ENCODE data around the gene RANGRF. TPM values are rescaled to one million over a fixed set of nuclear protein-coding genes. Genes with fewer than 3 reads are reported as not detected.
A peak's percentile ranks its signal among the peaks of the same experiment; 100 is the strongest.
"Not testable (repeated sequence)": the region's sequence is repeated elsewhere in the genome, so short reads cannot be mapped to it uniquely, and the experiment has no call there.

The RANGRF gene, protein sequence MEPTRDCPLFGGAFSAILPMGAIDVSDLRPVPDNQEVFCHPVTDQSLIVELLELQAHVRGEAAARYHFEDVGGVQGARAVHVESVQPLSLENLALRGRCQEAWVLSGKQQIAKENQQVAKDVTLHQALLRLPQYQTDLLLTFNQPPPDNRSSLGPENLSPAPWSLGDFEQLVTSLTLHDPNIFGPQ
- 8.4 TPM for total RNA-seq (ENCODE audit: insufficient read depth, low replicate concordance)

DNA sequence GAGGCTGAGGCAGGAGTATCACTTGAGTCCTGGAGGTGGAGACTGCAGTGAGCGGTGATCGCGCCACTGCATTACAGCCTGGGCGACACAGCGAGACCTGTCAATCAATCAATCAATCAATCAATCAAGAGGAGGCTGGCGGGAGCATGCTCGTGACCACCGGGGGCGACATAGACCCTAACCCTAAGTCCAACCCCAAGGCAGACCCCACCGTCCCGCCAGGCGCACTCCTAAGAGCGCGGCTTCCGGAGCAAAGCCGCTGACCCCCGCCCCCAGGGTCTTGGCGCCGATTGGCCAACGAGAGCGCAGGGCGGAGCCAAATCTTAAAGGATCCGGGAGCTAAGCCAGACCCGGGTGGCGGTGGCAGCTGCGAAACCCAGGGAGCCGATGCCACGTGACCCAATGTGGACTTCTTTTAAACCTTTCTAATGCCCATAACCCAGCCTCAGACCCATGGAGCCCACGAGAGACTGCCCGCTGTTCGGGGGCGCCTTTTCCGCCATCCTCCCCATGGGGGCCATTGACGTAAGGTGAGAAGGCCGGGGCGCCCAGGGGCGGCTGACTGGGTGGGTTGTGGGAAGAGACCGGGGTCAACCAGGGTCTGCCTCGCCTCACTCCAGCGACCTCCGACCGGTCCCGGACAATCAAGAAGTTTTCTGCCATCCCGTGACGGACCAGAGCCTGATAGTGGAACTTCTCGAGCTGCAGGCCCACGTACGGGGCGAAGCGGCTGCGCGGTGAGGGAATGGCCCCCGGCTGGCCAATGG, at the start of gene RANGRF:
RANGRF (plus strand) TSS at position 335 of the 767 bp plus-strand sequence; CDS start at position 454, 119 bp downstream.
- DNase-seq (ENCODE audit: low spot score) = peak; percentile 93

DNA sequence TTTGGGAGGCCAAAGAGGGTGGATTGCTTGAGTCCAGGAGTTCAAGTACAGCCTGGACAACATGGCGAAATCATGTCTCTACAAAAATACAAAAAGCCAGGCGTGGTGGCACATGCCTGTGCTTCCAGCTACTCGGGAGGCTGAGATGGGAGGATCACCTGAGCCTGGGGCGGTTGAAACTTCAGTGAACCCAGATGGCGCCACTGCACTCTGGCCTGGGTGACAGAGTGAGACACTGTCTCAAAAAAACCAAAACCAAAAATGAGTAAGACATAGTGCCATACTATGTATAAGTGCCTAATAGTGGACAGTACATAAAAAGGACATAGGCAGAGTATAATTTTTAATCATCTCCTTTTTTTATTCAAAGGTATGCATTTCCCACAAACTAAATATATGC, 44.6 kb upstream of the RANGRF start:
- DNase-seq (ENCODE audit: low spot score) = no peak

DNA sequence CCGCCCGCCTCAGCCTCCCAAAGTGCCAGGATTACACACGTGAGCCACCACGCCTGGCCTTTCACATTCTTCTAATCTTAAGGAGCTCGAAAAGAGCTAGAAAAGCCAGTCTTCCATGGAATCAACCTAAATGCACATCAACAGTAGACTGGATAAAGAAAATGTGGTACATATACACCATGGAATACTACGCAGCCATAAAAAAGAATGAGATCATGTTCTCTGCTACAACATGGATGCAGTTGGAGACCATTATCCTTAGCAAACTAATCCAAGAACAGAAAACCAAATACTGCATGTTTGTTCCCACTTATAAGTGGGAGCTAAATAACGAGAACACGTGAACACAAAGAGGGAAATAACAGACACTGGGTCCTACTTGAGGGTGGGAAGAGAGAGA, 43.7 kb upstream of the RANGRF start:
- no peak for DNase-seq (ENCODE audit: low spot score)

DNA sequence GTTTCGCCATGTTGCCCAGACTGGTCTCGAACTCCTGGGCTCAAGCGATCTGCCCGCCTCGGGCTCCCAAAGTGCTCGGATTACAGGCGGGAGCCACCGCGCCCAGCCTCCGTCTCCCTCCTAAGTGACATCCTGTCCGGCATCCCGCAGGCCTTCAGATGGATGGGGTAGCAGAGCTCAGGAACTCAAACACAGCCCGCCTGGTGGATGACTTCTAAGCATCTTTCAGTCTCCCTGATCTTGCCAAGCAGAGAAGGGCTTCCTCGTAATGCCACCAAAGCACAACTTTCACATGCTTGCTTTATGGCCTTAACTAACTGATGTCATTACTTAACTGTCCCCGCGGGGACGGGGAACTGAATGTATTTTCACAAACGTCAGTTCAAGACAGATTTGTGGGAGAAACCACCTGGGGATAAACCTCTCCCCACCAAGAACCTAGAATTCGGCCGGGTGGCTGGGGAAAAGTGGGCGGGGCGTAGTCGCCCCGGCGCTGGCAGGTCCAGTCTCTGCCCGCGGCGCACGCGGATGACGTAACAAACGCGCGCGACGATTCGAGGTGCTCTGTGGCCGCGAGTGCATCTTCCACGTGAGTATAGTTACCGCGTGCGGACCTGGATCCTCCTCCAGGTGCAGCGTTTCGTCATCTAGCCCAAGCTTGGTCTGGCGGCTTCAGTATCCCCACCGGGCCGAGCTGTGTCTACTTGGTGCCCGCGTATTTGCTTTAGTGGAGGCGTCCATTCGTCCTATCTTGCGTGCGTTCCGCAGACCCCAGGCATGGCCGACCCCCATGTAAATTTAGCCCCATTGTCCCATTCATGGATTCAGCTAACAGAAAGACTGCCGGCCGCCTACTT, 39.5 kb upstream of the RANGRF start, which contains the start of gene PFAS:
PFAS (plus strand) TSS at position 539 of the 857 bp plus-strand sequence. CDS start 4,649 bp downstream, outside the sequence.
- peak; percentile 95 for DNase-seq (ENCODE audit: low spot score)

DNA sequence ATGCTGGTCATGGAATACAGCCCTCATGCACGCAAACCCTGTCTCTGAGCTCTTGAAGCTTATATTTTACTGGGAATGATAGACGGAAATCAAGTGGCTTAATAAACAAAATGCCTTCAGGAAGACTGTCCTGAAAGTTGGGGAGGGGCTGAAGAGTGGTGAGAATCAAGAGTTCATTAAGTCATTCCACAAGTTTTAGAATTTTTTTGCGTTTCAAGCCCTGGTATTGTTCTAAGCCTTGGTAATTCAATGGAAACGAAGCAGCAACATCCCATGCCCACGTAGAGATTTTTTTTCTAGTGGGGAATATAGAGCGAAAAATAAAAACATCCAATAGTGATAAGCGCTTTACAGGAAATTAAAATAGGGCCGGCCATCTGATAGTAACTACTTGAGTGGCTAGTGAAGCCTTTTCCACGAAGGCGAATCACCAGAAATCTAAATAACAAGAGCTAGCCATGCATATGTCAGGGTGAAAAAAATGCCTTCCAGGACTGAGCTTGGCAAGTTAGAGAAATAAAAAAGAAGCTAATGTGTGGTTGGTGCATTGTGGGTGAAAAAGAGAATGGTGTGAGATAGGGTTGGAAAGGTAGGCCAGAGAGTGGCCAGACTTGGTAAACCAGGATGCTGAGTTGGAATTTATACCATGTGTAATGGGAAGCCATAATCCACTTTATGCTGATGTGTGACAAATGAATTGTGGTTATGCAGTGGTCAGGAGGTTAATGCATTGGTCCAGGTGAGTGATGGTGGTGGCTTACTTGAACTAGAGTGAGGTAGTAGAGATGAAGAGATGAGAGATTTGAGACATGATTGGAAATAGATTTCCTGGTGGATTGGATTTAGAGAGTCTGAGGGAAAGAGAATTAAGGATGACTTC, 38.6 kb upstream of the RANGRF start:
- DNase-seq (ENCODE audit: low spot score) = no peak

DNA sequence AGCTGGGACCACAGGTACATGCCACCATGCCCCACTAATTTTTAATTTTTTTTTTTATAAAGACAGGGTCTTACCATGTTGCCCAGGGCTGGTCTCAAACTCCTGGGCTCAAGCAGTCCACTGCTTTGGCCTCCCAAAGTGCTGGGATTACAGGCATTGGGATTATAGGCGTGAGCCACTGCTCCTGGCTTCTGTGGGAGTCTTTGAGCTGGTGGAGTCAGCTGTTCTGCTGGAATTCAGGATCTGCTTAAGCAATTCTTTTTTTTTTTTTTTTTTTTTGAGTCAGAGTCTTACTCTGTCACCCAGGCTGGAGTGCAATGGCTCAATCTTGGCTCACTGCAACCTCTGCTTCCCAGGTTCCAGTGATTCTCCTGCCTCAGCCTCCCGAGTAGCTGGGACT, 37.1 kb upstream of the RANGRF start:
- DNase-seq (ENCODE audit: low spot score) = not testable (repeated sequence)

DNA sequence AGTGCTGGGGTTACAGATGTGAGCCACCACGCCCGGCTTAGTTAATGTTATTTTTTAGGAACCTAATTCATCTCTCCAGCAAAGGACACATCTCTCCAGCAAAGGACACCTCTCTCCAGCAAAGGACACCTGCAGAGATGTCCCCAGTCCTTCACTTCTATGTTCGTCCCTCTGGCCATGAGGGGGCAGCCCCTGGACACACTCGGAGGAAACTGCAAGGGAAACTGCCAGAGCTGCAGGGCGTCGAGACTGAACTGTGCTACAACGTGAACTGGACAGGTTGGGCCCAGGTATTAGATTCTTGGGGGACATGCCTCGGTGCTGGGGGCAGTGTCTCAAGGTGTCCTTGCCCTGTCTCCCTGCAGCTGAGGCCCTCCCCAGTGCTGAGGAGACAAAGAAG, 34.7 kb upstream of the RANGRF start:
- DNase-seq (ENCODE audit: low spot score) = no peak

DNA sequence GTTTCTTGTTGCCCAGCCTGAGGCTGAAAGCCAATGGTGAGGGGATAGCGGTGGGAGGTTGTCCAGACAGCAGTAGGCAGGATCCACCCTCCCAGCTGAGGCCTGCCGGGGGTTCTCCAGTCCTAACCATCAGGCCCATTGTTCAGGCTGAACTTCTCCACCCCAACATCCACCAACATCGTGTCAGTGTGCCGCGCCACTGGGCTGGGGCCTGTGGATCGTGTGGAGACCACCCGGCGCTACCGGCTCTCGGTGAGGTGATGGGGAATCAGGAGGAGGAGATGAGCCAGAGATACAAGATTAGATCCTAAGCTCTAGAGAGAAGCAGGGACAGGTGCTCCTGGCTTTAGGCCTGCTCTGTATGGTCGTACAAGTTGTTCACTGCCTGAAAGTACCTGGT, 33.6 kb upstream of the RANGRF start:
- DNase-seq (ENCODE audit: low spot score) = no peak

DNA sequence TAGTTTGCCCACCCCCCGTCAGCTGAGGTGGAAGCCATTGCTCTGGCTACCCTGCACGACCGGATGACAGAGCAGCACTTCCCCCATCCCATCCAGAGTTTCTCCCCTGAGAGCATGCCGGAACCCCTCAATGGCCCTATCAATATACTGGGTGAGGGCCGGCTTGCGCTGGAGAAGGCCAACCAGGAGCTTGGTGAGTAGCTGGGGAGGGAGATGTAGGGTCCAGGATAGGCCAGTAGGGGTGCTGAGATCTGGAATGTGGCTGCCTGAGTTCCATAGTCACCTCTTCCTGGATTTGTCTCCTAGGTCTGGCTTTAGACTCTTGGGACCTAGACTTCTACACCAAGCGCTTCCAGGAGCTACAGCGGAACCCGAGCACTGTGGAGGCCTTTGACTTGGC, 33.0 kb upstream of the RANGRF start:
- no peak for DNase-seq (ENCODE audit: low spot score)

DNA sequence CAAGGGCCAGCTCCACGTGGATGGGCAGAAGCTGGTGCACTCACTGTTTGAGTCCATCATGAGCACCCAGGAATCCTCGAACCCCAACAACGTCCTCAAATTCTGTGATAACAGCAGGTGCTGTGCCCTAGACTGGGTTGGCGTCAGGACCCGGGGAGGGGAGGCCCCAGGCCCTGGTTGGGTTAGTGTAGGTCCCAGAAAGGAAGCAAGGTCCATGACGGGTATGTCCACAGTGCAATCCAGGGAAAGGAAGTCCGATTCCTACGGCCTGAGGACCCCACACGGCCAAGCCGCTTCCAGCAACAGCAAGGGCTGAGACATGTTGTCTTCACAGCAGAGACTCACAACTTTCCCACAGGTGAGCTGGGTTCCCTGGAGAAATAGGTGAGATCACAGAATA, 32.2 kb upstream of the RANGRF start:
- no peak for DNase-seq (ENCODE audit: low spot score)

DNA sequence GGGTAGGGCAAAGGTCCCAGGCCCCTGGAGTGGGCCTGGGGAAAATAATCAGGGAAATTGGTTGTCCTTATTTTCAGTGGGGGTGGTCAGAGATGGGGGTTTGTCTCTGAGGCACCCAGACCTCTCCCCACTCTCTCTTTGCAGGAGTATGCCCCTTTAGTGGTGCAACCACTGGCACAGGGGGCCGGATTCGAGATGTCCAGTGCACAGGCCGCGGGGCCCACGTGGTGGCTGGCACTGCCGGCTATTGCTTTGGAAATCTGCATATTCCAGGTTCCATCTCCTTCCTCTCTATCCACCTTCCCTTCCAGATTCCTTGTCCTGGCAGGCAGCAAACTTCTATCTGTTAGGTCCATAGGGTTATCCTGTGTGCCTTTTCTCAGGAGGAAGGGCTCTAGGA, 31.8 kb upstream of the RANGRF start:
- DNase-seq (ENCODE audit: low spot score) = no peak

DNA sequence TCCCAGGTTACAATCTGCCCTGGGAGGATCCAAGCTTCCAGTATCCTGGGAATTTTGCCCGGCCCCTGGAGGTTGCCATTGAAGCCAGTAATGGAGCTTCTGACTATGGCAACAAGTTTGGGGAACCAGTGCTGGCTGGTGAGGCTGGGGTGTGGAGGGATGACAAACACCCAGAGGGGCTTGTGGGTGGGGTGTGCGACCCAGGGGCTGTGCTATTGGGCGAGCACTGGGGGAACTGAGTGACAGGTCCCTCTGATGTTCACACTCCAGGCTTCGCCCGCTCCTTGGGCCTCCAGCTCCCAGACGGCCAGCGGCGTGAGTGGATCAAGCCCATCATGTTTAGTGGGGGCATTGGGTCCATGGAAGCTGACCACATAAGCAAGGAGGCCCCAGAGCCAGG, 30.7 kb upstream of the RANGRF start:
- no peak for DNase-seq (ENCODE audit: low spot score)

DNA sequence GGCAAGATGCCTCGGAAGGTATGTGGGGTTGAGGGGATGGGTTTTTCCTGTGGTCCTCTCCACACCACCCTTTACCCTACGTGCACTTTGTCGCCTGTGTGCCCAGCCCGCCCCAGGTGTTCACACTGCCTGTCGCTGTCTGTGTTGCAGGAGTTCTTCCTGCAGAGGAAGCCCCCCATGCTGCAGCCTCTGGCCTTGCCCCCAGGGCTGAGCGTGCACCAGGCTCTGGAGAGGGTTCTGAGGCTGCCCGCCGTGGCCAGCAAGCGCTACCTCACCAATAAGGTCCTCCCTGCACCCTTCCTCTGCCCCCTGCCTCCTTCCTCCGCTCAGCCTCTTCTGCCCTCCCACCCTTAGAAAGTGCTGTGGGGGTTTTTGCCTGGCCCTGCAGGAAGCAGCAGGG, 24.1 kb upstream of the RANGRF start:
- DNase-seq (ENCODE audit: low spot score) = no peak

DNA sequence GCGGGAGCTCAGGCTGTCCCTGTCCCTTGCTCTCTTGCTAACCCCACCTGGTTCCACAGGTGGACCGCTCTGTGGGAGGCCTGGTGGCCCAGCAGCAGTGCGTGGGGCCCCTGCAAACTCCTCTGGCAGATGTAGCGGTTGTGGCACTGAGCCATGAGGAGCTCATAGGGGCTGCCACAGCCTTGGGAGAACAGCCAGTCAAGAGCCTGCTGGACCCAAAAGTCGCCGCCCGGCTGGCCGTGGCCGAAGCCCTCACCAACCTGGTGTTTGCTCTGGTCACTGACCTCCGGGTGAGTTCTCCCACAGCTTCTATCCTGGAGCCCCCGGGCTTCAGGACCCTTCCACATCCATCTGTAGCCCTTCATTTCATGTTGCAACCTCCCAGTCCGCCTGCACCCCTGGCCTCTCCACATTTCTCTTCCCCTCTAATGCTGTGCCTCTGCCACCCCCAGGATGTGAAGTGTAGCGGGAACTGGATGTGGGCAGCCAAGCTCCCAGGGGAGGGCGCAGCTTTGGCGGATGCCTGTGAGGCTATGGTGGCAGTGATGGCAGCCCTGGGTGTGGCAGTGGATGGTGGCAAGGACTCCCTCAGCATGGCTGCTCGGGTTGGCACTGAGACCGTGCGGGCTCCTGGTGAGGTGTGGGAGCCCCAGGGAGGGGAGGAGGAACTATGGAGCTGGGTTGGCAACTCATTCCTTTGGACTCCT, 23.5 kb upstream of the RANGRF start:
- no peak for DNase-seq (ENCODE audit: low spot score)

DNA sequence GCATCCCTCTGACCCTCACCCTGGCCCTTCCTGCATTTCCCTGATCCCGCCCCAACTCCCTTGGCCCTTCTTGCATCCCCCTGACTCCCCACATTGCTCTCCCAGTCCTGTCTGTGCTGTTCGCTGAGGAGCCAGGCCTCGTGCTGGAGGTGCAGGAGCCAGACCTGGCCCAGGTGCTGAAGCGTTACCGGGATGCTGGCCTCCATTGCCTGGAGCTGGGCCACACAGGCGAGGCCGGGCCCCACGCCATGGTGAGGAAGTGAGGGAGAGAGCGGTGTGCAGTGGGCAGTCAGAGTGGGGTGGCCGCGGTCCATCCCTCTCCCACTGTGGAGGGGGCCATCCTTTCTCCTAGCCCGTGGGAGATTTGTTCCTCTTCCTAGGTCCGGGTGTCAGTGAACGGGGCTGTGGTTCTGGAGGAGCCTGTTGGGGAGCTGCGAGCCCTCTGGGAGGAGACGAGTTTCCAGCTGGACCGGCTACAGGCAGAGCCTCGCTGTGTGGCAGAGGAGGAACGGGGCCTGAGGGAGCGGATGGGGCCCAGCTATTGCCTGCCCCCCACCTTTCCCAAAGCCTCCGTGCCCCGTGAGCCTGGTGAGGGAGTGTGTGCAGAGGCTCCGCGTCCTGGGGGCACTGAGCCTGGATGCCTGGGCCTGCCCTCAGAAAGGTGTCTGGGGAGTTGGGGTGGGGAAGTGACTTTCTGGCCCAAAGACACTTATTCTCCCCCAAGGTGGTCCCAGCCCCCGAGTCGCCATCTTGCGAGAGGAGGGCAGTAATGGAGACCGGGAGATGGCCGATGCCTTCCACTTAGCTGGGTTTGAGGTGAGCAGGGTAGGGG, 21.6 kb upstream of the RANGRF start:
- DNase-seq (ENCODE audit: low spot score) = no peak

DNA sequence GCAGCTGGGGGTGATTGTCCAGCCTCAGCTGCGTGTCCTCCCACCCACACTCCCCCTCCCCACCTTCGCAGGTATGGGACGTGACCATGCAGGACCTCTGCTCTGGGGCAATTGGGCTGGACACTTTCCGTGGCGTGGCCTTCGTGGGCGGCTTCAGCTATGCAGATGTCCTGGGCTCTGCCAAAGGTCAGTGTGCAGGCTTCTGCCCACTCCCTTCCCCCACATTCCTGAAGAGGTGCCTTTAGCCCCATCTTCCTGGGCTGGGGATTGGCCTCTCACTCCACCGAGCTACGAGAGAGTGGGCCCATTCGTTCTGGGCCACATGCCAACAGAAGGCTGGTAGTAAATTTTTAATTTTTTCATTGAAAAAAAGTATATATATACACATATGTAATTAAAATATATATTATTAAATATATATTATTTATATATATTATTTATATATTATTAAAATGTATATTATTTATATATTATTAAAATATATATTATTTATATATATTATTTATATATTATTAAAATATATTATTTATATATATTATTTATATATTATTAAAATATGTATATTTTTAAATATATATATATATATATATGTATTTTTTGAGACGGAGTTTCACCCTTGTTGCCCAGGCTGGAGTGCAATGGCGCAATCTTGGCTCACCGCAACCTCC, 20.9 kb upstream of the RANGRF start:
- DNase-seq (ENCODE audit: low spot score) = no peak

DNA sequence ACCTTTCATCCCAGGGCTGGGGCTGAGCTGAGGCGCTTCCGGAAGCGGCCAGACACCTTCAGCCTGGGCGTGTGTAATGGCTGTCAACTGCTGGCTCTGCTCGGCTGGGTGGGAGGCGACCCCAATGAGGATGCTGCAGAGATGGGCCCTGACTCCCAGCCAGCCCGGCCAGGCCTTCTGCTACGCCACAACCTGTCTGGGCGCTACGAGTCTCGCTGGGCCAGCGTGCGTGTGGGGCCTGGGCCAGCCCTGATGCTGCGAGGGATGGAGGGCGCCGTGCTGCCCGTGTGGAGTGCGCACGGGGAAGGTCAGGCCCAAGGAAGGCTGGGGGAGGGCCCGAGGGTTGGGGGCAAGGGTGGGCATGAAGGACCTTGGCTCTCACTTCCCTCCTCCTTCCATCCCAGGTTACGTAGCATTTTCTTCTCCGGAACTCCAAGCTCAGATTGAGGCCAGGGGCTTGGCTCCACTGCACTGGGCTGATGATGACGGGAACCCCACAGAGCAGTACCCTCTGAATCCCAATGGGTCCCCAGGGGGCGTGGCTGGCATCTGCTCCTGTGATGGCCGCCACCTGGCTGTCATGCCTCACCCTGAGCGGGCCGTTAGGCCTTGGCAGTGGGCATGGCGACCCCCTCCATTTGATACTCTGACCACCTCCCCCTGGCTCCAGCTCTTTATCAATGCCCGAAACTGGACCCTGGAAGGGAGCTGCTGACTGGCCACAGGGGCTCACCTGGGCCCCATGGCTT, 19.7 kb upstream of the RANGRF start:
- no peak for DNase-seq (ENCODE audit: low spot score)

DNA sequence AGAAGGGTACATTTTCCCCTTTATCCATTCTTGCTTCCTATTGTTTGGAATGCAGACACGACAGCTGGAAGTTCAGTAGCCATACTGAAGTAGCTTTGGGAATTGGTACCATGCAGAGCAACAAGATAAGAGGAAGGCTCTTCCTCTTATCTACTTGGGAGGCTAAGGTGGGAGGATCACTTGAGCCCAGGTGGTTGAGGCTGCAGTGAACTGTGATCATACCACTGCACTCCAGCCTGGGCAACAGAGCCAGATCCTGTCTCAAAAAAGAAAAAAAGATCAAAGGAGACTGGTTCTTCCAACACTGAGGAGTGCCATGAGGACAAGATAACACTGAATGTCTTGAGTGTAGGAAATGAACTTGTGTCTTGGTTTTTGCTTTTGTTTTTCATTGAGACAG, 16.0 kb upstream of the RANGRF start:
- DNase-seq (ENCODE audit: low spot score) = no peak
